ENCODE data around the gene ERVMER34-1. TPM values are rescaled to one million over a fixed set of nuclear protein-coding genes. Genes with fewer than 3 reads are reported as not detected.

ERVMER34-1 gene
- total RNA-seq, 1 experiment from 2014 or later = 0.92 TPM

GRCh38 chr4:52780206-52780605, 29.0 kb upstream of the ERVMER34-1 start:
- intact Hi-C loops (cut with micrococcal nuclease; ENCODE audit: unreplicated experiment) = no loop called here
- H3K27me3 ChIP-seq (ENCODE audit: insufficient read depth, low read depth) = no peaks in the 10 kb centered on the region
- BruUV-seq (replicated peaks) = no TSS peak
- no peaks in the 10 kb centered on the region for H3K36me3 ChIP-seq (ENCODE audit: low read depth)
- H3F3A ChIP-seq (ENCODE audit: insufficient read depth, low read depth) = no peaks in the 10 kb centered on the region
- no peaks in the 10 kb centered on the region for H3K9me3 ChIP-seq (ENCODE audit: insufficient read depth, low read depth)
- ChIA-PET POLR2A (ENCODE audit: unreplicated experiment) (no interaction called here), CTCF (no interaction called here)
- no peak overlapping the region for H3K4me3 ChIP-seq
- no peaks in the 10 kb centered on the region for H3K79me2 ChIP-seq (ENCODE audit: low read depth)
- no peaks in the 10 kb centered on the region; the same call in 1 of the 2 replicates for H3K9me2 ChIP-seq (ENCODE audit: insufficient read depth)
- no peak for TF ChIP-seq CTCF (conservative IDR thresholded peaks at IDR 0.05)
- TF ChIP-seq EZH2 (IDR thresholded peaks at IDR 0.05; ENCODE audit: low read depth) = no peak
- H3K27ac ChIP-seq = no peak overlapping the region
- DNase-seq = no peak
- no peaks in the 10 kb centered on the region for H4K20me1 ChIP-seq (ENCODE audit: insufficient read depth)
- H3K4me2 ChIP-seq = no peak overlapping the region
- no peak overlapping the region for H2AFZ ChIP-seq
- H3K4me1 ChIP-seq (replicated peaks; ENCODE audit: insufficient read depth) = no peaks in the 10 kb centered on the region

- TF ChIP-seq CTCF (conservative IDR thresholded peaks at IDR 0.05) = no peak
- TF ChIP-seq EZH2 (IDR thresholded peaks at IDR 0.05; ENCODE audit: low read depth) = no peak
- no peak for DNase-seq
- Histone ChIP-seq H3K27ac (no peak overlapping the region), H3K27me3 (ENCODE audit: insufficient read depth, low read depth) (no peaks in the 10 kb centered on the region), H3K9me3 (ENCODE audit: insufficient read depth, low read depth) (no peaks in the 10 kb centered on the region), H3K4me1 (replicated peaks; ENCODE audit: insufficient read depth) (no peaks in the 10 kb centered on the region), H3K79me2 (ENCODE audit: low read depth) (no peaks in the 10 kb centered on the region), H3F3A (ENCODE audit: insufficient read depth, low read depth) (no peaks in the 10 kb centered on the region), H3K4me2 (no peak overlapping the region), H3K4me3 (no peak overlapping the region), H3K9me2 (ENCODE audit: insufficient read depth) (no peaks in the 10 kb centered on the region), H4K20me1 (ENCODE audit: insufficient read depth) (no peaks in the 10 kb centered on the region), H3K36me3 (ENCODE audit: low read depth) (no peaks in the 10 kb centered on the region), H2AFZ (no peak overlapping the region)
- intact Hi-C loops (cut with micrococcal nuclease; ENCODE audit: unreplicated experiment) = no loop called here
- CTCF ChIA-PET = interaction anchor here (0.6 kb wide), 1 partner anchor 160 kb away, joined by 3 read pairs; no protein-coding TSS in a partner anchor
- POLR2A ChIA-PET (ENCODE audit: unreplicated experiment) = no interaction called here
- no TSS peak for BruUV-seq (replicated peaks)
Measured at GRCh38 chr4:52760256-52760655, 9.0 kb upstream of the ERVMER34-1 start.

- no peaks in the 10 kb centered on the region for H3K9me2 ChIP-seq (ENCODE audit: insufficient read depth)
- no peaks in the 10 kb centered on the region for H3K36me3 ChIP-seq (ENCODE audit: low read depth)
- H3K79me2 ChIP-seq (ENCODE audit: low read depth) = no peaks in the 10 kb centered on the region
- H4K20me1 ChIP-seq (ENCODE audit: insufficient read depth) = no peaks in the 10 kb centered on the region
- ChIA-PET POLR2A (ENCODE audit: unreplicated experiment) (no interaction called here), CTCF (no interaction called here)
- no TSS peak for BruUV-seq (replicated peaks)
- H3K27ac ChIP-seq = no peak overlapping the region
- no peak for TF ChIP-seq CTCF (conservative IDR thresholded peaks at IDR 0.05)
- TF ChIP-seq EZH2 (IDR thresholded peaks at IDR 0.05; ENCODE audit: low read depth) = no peak
- intact Hi-C loops (cut with micrococcal nuclease; ENCODE audit: unreplicated experiment) = no loop called here
- no peaks in the 10 kb centered on the region for H3F3A ChIP-seq (ENCODE audit: insufficient read depth, low read depth)
- no peaks in the 10 kb centered on the region for H3K9me3 ChIP-seq (ENCODE audit: insufficient read depth, low read depth)
- no peaks in the 10 kb centered on the region for H3K4me1 ChIP-seq (replicated peaks; ENCODE audit: insufficient read depth)
- no peak for DNase-seq
- no peak overlapping the region for H3K4me3 ChIP-seq
- no peak overlapping the region for H3K4me2 ChIP-seq
- no peaks in the 10 kb centered on the region for H3K27me3 ChIP-seq (ENCODE audit: insufficient read depth, low read depth)
- H2AFZ ChIP-seq = no peak overlapping the region
Measured at GRCh38 chr4:52755426-52755825, 4.2 kb upstream of the ERVMER34-1 start.
